GM23248 (cell line): ENCODE data around the gene RAB44. TPM values are rescaled to one million over a fixed set of nuclear protein-coding genes. Genes with fewer than 3 reads are reported as not detected.

Experiments used
- DNase-seq: peaks from one replicate; pipeline ENCODE4 v3.0.0-alpha.2; 2015
- H2AFZ ChIP-seq: fragments of 200-600 bp; sonication (generic); 2 replicates; pipeline ENCODE4 v1.6.1; 2016; ENCODE audit warnings: antibody characterized with exemption
- H3F3A ChIP-seq: fragments of 200-600 bp; sonication (generic); 2 replicates; pipeline ENCODE4 v1.6.1; 2016; ENCODE audit warnings: mild to moderate bottlenecking, antibody characterized with exemption, mixed run types; ENCODE audit not compliant: insufficient read depth
- H3K27ac ChIP-seq: fragments of 200-600 bp; sonication (generic); 2 replicates; pipeline ENCODE4 v1.5.1; 2016; ENCODE audit warnings: mild to moderate bottlenecking
- H3K27me3 ChIP-seq: fragments of 200-600 bp; sonication (generic); replicated peaks from 2 replicates; pipeline ENCODE4 v1.6.1; 2016; ENCODE audit warnings: mild to moderate bottlenecking; ENCODE audit not compliant: insufficient read depth
- H3K36me3 ChIP-seq: fragments of 200-600 bp; sonication (generic); 2 replicates; pipeline ENCODE4 v1.6.1; 2016; ENCODE audit warnings: low read depth, mild to moderate bottlenecking
- H3K4me1 ChIP-seq: fragments of 200-600 bp; sonication (generic); 2 replicates; pipeline ENCODE4 v1.6.1; 2016; ENCODE audit warnings: mild to moderate bottlenecking; ENCODE audit not compliant: insufficient read depth
- H3K4me2 ChIP-seq: fragments of 200-600 bp; sonication (generic); one replicate; pipeline ENCODE4 v1.6.1; 2016; ENCODE audit warnings: mild to moderate bottlenecking; ENCODE audit not compliant: unreplicated experiment
- H3K4me3 ChIP-seq: fragments of 200-600 bp; sonication (generic); 2 replicates; pipeline ENCODE4 v1.5.1; 2016; ENCODE audit warnings: mild to moderate bottlenecking
- H3K79me2 ChIP-seq: fragments of 200-600 bp; sonication (generic); 2 replicates; pipeline ENCODE4 v1.6.1; 2016; ENCODE audit warnings: mild to moderate bottlenecking; ENCODE audit not compliant: insufficient read depth
- H3K9ac ChIP-seq: fragments of 200-600 bp; sonication (generic); 2 replicates; pipeline ENCODE4 v1.6.1; 2016; ENCODE audit warnings: mild to moderate bottlenecking
- H3K9me2 ChIP-seq: fragments of 200-600 bp; sonication (generic); 2 replicates; pipeline ENCODE4 v1.6.1; 2016; ENCODE audit warnings: mixed run types, mild to moderate bottlenecking, moderate library complexity; ENCODE audit not compliant: insufficient read depth
- H3K9me3 ChIP-seq: fragments of 200-600 bp; sonication (generic); one replicate; pipeline ENCODE4 v1.6.1; 2017; ENCODE audit warnings: low read depth
- H4K20me1 ChIP-seq: fragments of 200-600 bp; sonication (generic); 2 replicates; pipeline ENCODE4 v1.6.0; 2016; ENCODE audit not compliant: insufficient read depth
- EZH2 ChIP-seq: fragments of 200-600 bp; sonication (generic); IDR thresholded peaks from 2 replicates; pipeline ENCODE4 v1.6.1; 2018; ENCODE audit warnings: antibody characterized with exemption, mild to moderate bottlenecking; ENCODE audit not compliant: insufficient read depth, poor library complexity, severe bottlenecking
- EZH2phosphoT487 ChIP-seq: fragments of 200-600 bp; sonication (generic); IDR thresholded peaks from 2 replicates; pipeline ENCODE4 v1.6.1; 2018; ENCODE audit warnings: antibody characterized with exemption, moderate library complexity, mild to moderate bottlenecking, low read depth; ENCODE audit not compliant: insufficient read depth
- WGBS, 2 experiments: methylation state at CpG; one replicate each; pipeline ENCODE4 v1.1.6; 2015 to 2017; ENCODE audit warnings: low lambda C conversion rate in 2 of 2, low coverage in 1 of 2; ENCODE audit errors: missing lambda C conversion rate in 2 of 2; 5-methylcytosine and 5-hydroxymethylcytosine counted together
- in situ Hi-C: fragments of 300-500 bp; cut with MboI; formaldehyde crosslinking; loops from 2 replicates; pipeline ENCODE4 v1.15.0; 2020
- polyA plus RNA-seq: library from polyadenylated mRNA; unstranded; fragments of >200 nt; fragmentation: Nextera tagmentation; extraction: Ambion mirVana; gene quantifications from 2 replicates; pipeline ENCODE4 v1.2.1, GENCODE V29; 2016
- total RNA-seq: library from RNA; depleted of rRNA; stranded (reverse); fragments of >200 nt; shearing (Covaris generic); gene quantifications from 2 replicates; pipeline ENCODE4 v1.2.3, GENCODE V29; 2014

RAB44 gene
- total and polyA plus RNA-seq, 2 experiments from 2014 or later: not detected

- Histone ChIP-seq H4K20me1 (no peaks in the 10 kb centered on the region), H3K79me2 (no peaks in the 10 kb centered on the region), H3K9me2 (no peaks in the 10 kb centered on the region), H3K4me3 (no peak overlapping the region), H3K9ac (no peak overlapping the region), H3K4me1 (peaks cover 36% of the 10 kb centered on the region), H3K27ac (no peak overlapping the region), H3K36me3 (no peaks in the 10 kb centered on the region), H3K27me3 (no peaks in the 10 kb centered on the region), H3K4me2 (no peak overlapping the region), H2AFZ (no peak overlapping the region), H3F3A (peaks cover 31% of the 10 kb centered on the region), H3K9me3 (no peaks in the 10 kb centered on the region)
- in situ Hi-C loops: no loop called here
- no peak for TF ChIP-seq EZH2
- TF ChIP-seq EZH2phosphoT487: no peak
- 85 to 87% methylated on average over 5 of the region's 5 CpGs for WGBS, 2 experiments
- DNase-seq: no peak
Measured at GRCh38 chr6:36662380-36662779, 35.2 kb upstream of the RAB44 start.

DNA sequence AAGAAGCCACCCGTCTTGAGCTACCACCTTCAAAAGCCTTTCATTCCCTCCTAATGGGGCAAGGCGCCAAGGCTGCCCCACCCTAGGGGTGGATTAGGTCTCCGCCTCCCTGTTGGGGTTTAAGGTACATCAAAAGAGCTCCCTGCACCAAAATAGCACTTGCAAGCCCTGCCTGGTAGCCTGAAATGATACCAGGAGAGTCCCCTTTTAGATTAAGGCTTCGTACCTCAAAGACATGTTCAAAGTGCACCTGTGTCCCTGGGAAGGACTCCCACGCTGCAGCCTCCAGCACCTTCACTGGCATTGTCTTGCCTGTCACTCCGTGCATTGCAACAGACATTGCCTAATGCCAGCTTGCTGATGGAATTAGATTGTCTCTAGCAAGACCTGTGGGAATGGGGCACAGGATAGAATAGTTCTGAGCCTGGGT is 34.8 kb upstream of the RAB44 start:
- H3K36me3 ChIP-seq: no peaks in the 10 kb centered on the region
- H3K27ac ChIP-seq: no peak overlapping the region
- H3K79me2 ChIP-seq: no peaks in the 10 kb centered on the region
- H3K9ac ChIP-seq: no peak overlapping the region
- no peaks in the 10 kb centered on the region for H4K20me1 ChIP-seq
- 88 to 92% methylated on average over 6 of the region's 6 CpGs for WGBS, 2 experiments
- H3K4me3 ChIP-seq: no peak overlapping the region
- no peak for TF ChIP-seq EZH2phosphoT487
- TF ChIP-seq EZH2: no peak
- no peaks in the 10 kb centered on the region for H3K9me2 ChIP-seq
- H3K27me3 ChIP-seq: no peaks in the 10 kb centered on the region
- H3K9me3 ChIP-seq: no peaks in the 10 kb centered on the region
- no peak overlapping the region for H2AFZ ChIP-seq
- peaks cover 38% of the 10 kb centered on the region for H3K4me1 ChIP-seq
- peaks cover 27% of the 10 kb centered on the region for H3F3A ChIP-seq
- DNase-seq: no peak
- in situ Hi-C loops: no loop called here
- H3K4me2 ChIP-seq: no peak overlapping the region

DNA sequence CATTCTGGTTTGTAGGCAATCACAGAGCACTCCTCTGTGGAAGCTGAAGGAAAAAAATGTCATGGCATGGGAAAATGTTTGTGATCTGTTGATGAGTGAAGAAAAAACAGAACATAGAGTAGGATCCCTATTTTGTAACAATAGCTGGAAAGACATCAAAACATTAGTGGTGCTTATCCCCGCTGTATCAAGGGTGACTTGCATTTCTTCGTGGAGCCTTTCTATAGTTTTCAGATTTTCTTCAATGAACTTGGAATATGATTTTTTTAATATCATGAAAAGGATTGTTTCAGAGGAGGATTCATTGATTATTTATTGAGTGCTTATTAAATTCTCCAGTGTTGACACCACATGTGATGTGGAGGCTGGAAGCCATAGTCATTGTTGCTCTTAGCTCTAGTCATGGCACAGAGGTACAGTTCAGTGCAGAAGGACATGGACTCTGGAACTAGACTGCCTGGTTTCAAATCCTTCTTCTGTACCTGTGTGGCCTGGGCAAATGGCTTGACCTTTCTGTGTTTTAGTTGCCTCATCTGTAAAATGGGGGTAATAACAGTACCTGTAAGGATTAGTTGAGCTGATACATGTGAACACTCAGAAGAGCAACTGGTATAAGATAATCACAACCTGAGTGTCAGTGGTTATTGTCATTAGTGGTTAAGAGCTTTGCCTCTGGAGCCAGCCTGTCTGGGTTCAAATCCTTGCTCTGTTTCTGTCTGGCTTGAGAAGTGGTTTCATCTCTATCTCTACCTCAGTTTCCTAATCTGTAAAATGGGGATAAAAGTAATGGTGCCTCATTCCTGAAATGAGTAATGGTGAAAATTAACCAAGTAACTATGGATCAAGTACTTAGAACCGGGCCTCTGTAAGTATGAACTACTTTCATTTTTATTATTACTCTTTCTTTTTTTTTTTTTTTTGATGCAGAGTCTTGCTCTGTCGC is 33.9 kb upstream of the RAB44 start:
- in situ Hi-C loops: no loop called here

GRCh38 chr6:36665180-36665579 is 32.4 kb upstream of the RAB44 start:
- no peaks in the 10 kb centered on the region for H3K27me3 ChIP-seq
- no peak overlapping the region for H2AFZ ChIP-seq
- DNase-seq: no peak
- peaks cover 16% of the 10 kb centered on the region for H3K4me1 ChIP-seq
- H3K4me3 ChIP-seq: no peak overlapping the region
- H3K9me3 ChIP-seq: no peaks in the 10 kb centered on the region
- no peak overlapping the region for H3K9ac ChIP-seq
- no peaks in the 10 kb centered on the region for H4K20me1 ChIP-seq
- no peak overlapping the region for H3K4me2 ChIP-seq
- WGBS, 2 experiments: 97 to 98% methylated on average over 4 of the region's 4 CpGs
- no peaks in the 10 kb centered on the region for H3K9me2 ChIP-seq
- in situ Hi-C loops: no loop called here
- no peak overlapping the region for H3K27ac ChIP-seq
- peaks cover 6% of the 10 kb centered on the region; the same call in 1 of the 2 replicates for H3F3A ChIP-seq
- no peaks in the 10 kb centered on the region for H3K79me2 ChIP-seq
- TF ChIP-seq EZH2phosphoT487 (no peak), EZH2 (no peak)
- no peaks in the 10 kb centered on the region for H3K36me3 ChIP-seq

More for the DNA sequence above, 33.9 kb upstream of the RAB44 start:
- Histone ChIP-seq H3K36me3 (no peaks in the 10 kb centered on the region), H3K4me2 (no peak overlapping the region), H3K9me2 (no peaks in the 10 kb centered on the region), H3K27ac (no peak overlapping the region), H3F3A (peaks cover 17% of the 10 kb centered on the region), H4K20me1 (no peaks in the 10 kb centered on the region), H3K9me3 (no peaks in the 10 kb centered on the region), H3K79me2 (no peaks in the 10 kb centered on the region), H3K4me3 (no peak overlapping the region), H2AFZ (no peak overlapping the region), H3K27me3 (no peaks in the 10 kb centered on the region), H3K9ac (no peak overlapping the region), H3K4me1 (peaks cover 28% of the 10 kb centered on the region)
- WGBS, 2 experiments: 66 to 75% methylated on average over 4 of the region's 4 CpGs
- no peak for DNase-seq
- TF ChIP-seq EZH2phosphoT487 (no peak), EZH2 (no peak)
